GM19328 (cell line): ENCODE measurements around the gene FAM43A.

Experiments
- ATAC-seq: cut with Tn5 transposase; IDR thresholded peaks from one replicate; pipeline ENCODE4 v1.9.1; 2021; ENCODE audit warnings: mild to moderate bottlenecking, moderate library complexity; ENCODE audit not compliant: unreplicated experiment

FAM43A gene

GRCh38 chr3:194705227-194705626 is 19.5 kb downstream of the FAM43A start:
- no peak for ATAC-seq

- no peak for ATAC-seq
These were observed 20.1 kb downstream of the FAM43A start for GRCh38 chr3:194705761-194706160.

GRCh38 chr3:194707147-194707540 is 21.5 kb downstream of the FAM43A start:
- no peak for ATAC-seq

GRCh38 chr3:194711286-194711685 is 25.6 kb downstream of the FAM43A start:
- no peak for ATAC-seq

- ATAC-seq, result no peak
These were observed 26.2 kb downstream of the FAM43A start for GRCh38 chr3:194711913-194712312.

- ATAC-seq, result no peak
These were observed 27.8 kb downstream of the FAM43A start for GRCh38 chr3:194713299-194714136.

- ATAC-seq, result no peak
These were observed 28.4 kb downstream of the FAM43A start for GRCh38 chr3:194714137-194714455.

DNA sequence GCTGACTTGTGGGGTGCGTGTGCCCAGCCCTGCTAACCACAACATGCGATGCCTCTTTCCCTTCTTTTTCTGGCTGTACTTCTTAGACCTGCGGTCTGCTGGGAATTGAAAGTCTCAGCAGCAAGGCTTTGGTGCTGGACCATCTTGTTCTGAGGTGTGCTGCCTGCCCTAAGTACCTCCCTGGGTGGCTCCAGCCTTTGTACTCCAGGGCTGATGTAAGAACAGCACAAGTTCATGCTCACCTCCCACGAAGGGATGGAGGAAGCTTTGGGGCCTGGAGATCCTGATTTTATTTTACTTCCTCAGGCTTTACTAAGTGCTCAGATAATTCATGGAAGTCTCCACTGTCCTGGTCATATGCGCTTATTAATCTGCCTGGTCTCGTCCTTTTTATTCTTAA is 28.9 kb downstream of the FAM43A start:
- no peak for ATAC-seq

DNA sequence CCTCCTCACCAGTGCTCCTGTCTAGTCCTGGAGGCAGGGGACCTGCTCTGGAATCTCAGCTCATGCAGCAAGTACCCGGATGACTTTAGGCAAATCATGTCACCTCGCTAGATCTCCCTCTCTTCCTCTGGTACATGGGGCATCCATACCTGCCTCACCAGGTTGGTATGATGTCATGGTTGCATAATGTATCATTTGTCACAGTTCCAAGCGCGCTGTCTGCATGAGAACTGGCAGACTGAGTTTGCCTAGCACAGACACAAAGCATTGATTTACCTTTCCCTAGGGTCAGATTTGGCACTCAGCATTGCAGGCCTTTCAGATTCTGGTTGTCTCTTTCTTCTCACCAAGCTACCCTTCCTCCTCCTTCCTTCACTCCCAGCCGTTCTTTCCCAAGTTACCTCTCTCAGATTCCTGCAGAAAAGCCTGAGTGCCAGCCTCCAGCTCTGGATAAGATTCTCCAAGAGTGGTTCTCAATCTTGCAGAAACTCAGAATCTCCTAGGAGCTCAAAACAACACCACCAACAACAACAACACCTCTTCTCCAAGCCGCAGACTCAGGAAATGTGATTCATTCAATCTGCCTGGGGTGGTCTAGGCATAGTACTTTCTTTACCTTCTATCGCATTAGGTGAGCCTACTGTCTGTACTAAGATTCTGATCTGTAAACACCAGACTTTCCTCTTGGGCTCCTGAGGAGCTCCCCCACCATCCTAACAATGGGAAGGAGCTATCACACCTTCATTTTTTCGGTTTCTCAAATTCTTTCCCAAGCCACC is 29.5 kb downstream of the FAM43A start:
- ATAC-seq, result no peak

DNA sequence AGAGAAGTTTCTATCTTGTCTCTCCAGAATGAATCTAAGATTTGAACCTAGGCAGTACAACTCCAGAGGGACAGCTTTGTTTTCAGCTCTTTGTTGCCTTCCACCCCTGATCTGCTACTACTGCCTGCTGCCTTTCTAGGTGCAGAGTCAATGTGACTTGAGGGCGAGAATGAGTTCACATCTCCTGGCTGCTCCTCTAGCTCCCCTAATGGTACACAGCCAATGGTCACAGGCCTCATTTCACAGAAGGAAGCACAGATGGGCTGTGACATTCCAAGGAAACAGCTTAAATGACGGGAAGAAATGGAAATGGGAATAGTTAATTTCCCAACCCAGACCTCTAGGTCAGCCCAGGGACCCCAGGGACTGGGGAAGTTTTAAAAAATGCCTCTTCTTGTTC is 32.4 kb downstream of the FAM43A start:
- ATAC-seq, result no peak

- no peak for ATAC-seq
These were observed 34.4 kb downstream of the FAM43A start for GRCh38 chr3:194720048-194720447.

DNA sequence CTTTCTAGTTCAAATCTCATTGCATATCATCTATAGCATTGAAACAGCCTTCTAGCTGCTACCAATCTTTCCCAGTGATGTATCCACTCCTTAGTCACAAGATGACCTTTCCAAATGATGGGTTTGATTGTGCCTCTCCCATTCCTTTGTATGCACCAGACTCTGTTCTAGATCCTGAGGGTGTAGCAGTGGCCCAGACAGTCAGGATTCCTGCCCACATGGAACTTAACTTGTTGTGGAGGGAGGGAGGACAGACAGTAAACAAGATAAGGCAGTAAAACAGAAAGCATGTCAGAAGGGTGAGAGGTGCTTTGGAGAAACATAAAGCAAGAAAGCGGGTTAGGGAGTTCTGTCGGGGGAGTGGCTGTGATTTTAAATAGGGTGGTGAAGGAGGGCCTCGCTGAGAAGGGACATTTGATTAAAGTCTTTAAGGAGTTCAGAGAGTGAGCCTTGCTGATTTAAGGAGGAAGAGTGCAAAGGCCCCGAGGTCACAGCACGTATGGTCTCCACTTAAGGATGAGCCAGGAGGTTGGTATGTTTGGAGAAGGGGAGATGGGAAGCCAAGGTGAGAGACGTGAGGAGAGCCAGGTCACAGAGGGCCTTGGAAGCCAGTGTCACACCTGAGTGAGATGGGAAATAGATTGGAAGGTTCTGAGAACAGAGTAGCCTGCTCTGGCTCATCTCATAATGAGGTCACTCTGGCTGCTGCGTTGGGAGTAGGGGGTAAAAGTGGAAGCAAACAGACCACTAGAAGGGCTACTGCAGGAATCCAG is 38.3 kb downstream of the FAM43A start:
- ATAC-seq, result no peak

DNA sequence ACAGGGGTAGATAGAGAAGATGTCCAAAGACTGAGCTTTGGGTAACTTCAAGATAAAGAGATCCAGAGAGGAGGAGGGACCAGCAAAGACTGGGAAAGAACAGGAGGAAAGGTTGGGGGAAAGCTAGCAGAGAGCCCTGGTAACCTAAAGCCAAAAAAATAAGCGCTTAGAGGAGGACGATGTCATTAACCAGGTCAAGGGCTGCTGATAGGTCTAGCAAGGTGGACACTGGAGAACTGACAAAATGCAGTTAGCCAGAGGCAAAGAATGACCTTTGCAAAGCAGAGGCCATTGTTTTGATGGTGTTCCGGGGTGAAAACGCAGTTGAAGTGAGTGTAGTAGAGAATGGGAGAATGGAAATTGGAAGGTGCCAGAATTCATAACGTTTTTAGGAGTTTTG is 39.7 kb downstream of the FAM43A start:
- ATAC-seq, result no peak

GRCh38 chr3:194727435-194728128 is 41.9 kb downstream of the FAM43A start:
- ATAC-seq, result no peak

DNA sequence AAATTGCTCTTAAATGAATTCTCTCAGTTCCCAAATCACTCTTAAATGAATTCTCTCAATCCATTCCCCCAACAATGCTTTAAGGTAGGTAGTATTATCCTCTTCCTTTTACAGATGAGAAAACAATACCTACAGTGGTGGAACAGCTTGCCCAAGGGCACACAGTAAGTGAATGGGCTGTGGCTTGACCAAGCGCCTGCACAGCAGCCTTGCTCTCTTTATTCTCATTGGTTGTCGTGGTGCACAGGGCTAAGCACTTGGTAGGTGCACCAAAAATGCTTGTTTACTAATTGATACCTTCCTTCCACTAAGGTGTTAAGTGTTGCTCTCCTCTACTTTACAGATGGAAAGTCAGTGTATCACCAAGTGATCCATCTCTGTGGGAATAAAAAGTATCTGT is 43.3 kb downstream of the FAM43A start:
- ATAC-seq, result no peak

DNA sequence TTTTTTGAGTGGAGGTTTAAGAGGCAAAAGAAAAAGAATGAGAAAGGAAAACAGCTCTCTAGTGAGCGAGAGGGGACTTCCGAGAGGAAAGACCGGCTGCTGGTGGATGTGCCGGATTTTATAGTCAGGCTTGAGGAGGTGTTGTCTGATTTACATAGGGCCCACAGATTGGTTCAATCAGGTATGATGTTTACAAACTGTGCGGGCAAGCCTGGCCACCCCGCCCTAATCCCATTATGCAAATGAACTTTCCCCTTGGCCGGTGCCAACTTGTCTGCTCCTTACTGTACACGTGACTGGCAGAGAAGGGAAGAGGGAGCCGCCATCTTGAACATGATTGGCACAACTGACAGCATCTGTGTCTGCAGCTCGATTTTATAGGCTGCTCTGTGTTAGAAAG is 44.7 kb downstream of the FAM43A start:
- no peak for ATAC-seq

- no peak for ATAC-seq
These were observed 45.9 kb downstream of the FAM43A start for GRCh38 chr3:194731506-194732073.

DNA sequence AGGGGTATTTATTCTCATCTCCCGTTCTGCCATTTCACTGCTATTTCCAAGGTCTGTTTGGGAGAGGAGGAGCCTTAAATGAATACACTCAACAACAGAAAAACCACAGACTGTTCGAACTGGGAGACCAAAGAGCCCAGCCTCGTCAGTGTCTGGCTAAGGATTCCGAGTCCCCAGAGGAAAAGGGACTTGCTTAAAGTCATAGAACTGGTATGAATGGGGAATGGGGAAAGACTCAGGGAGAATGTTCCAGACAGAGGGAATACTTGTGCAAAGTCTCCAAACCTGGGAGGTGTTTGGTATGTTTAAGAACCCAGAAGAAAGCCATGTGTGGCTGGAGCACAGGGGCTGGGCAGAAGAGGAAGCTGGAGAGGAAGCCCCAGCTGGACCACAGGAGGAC is 46.9 kb downstream of the FAM43A start:
- ATAC-seq, result no peak

DNA sequence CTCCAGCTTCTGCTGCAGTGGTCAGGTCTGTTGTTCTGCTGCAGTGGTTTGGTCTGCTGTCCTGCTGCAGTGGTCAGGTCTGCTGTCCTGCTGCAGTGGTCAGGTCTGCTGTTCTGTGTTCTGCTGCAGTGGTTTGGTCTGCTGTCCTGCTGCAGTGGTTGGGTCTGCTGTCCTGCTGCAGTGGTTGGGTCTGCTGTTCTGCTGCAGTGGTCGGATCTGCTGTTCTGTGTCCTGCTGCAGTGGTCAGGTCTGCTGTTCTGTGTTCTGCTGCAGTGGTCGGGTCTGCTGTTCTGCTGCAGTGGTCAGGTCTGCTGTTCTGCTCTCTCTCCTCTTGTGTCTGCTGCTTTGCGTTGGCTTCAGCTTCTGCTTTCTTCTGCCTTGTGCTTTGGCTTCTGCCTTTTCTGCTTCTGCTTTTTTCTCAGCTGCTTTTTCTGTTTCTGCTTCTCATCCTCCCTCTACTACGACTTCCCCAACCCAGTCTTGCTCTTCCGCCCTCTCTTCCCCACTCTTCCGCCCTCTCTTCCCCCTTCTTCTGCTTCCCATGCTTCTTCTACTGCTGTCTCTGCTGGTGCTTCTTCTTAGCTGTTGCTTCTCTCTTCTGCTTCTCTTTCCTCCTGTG is 50.7 kb downstream of the FAM43A start:
- no peak for ATAC-seq

DNA sequence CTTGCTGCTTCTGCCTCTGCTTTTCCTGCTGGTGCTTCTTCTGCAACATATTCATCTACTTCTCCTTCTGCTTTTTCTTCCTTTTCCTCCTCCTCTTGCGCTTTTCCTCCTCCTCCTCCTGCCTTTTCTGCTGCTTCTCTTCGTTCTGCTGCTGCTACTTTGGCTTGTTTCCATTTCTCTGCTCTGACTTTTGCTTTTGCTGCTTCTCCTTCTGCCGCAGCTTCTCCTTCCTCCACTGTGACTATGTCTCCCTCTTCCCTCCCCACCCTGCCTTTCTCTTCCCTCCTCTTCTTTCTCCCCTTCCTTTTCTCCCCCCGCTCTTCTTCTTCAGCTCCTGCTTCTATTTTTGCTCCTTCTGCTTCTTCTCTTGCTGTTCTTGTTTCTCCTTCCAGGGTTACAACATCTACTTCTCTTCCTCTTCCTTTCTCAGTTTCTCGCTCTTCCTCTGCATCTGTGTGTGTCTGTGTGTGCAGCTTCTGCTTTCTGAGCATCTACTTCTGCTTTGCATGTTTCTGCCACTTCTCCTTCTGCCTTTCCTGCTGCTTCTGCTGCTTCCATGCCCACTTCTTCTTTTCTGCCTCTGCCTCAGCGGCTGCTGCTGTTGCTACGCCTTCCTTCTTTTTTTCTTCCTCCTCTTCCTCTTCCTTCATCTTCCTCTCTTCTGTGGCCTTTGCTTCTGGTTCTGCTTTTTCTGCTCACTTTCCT is 51.4 kb downstream of the FAM43A start:
- no peak for ATAC-seq
